HUES6 (cell line): Measurements from ENCODE around the gene DNAH3.
A peak's percentile ranks its signal among the peaks of the same experiment; 100 is the strongest.
"Not testable (repeated sequence)": the region's sequence is repeated elsewhere in the genome, so short reads cannot be mapped to it uniquely, and the experiment has no call there.

Experiments used
- H3K27ac ChIP-seq: 2 replicates; pipeline ENCODE4 v1.7.0; 2013; ENCODE audit warnings: low read depth, mild to moderate bottlenecking, low read length, inconsistent platforms
- H3K27me3 ChIP-seq: 2 replicates; pipeline ENCODE4 v1.6.1; 2013; ENCODE audit warnings: low read length; ENCODE audit not compliant: control insufficient read depth, insufficient read depth
- H3K36me3 ChIP-seq: 2 replicates; pipeline ENCODE4 v1.6.1; 2013; ENCODE audit warnings: low read length; ENCODE audit not compliant: control insufficient read depth, insufficient read depth
- H3K4me1 ChIP-seq: 2 replicates; pipeline ENCODE4 v1.6.1; 2013; ENCODE audit warnings: low read length; ENCODE audit not compliant: control insufficient read depth, insufficient read depth
- H3K4me3 ChIP-seq: 2 replicates; pipeline ENCODE4 v1.5.1; 2013; ENCODE audit warnings: low read depth, low read length
- H3K9ac ChIP-seq: one replicate; pipeline ENCODE4 v1.6.1; 2013; ENCODE audit warnings: mild to moderate bottlenecking, low read length
- H3K9me3 ChIP-seq: 2 replicates; pipeline ENCODE4 v1.6.1; 2013; ENCODE audit warnings: low read depth, low read length; ENCODE audit not compliant: control insufficient read depth, insufficient read depth

The DNAH3 gene

DNA sequence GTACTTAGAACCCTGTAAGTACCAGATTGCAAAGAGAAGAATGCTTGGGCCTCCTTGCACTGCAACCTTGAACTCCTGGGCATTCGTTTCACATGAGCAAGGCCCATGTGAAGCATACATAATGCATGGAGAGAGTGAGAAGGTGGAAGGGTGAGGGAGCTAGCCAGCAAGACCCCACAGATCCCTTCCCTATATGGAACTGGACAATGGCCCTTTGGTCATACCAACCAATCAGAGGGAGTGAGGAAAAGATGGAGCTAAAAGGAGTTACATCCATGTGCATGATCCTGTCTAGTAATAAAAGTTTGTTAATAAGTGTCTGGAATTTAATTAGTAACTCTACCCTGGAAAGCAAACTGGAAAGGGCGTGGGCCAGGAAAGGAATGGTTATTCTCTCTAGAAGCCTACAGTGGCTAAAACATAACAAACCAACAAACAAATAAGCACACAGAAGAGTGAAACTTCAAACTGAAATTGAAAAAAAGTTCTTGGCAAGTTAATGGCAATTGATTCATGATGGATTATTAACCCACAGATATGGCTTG lies 29.6 kb downstream of the DNAH3 start:
- Histone ChIP-seq H3K27me3 (no peaks in the 10 kb centered on the region), H3K4me1 (peaks cover 11% of the 10 kb centered on the region; the same call in 1 of the 2 replicates), H3K27ac (no peak overlapping the region), H3K9ac (no peak overlapping the region), H3K9me3 (no peaks in the 10 kb centered on the region), H3K36me3 (no peaks in the 10 kb centered on the region), H3K4me3 (no peak overlapping the region)

DNA sequence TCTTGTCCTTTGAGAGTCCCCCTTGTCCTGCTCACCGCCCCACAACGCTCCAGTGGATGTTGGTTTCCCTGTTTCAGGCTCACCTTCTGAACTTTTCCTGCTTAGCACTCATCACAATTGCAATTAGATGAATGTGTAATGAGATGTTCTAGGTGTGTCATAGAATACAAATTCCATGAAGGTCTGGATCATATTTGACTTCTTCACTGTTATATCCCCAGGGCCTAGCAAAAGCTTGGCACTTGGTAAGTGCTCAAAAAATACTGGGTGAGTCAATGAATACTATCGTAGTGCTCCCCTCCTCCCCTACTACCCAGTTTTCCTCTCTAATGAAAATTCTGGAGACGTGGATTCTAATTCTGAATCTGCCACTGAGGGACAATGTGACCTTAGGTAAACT lies 33.1 kb downstream of the DNAH3 start:
- Histone ChIP-seq H3K4me3 (no peak overlapping the region), H3K27me3 (no peaks in the 10 kb centered on the region), H3K4me1 (peaks cover 14% of the 10 kb centered on the region; the same call in 1 of the 2 replicates), H3K36me3 (no peaks in the 10 kb centered on the region), H3K9ac (no peak overlapping the region), H3K27ac (no peak overlapping the region), H3K9me3 (no peaks in the 10 kb centered on the region)

DNA sequence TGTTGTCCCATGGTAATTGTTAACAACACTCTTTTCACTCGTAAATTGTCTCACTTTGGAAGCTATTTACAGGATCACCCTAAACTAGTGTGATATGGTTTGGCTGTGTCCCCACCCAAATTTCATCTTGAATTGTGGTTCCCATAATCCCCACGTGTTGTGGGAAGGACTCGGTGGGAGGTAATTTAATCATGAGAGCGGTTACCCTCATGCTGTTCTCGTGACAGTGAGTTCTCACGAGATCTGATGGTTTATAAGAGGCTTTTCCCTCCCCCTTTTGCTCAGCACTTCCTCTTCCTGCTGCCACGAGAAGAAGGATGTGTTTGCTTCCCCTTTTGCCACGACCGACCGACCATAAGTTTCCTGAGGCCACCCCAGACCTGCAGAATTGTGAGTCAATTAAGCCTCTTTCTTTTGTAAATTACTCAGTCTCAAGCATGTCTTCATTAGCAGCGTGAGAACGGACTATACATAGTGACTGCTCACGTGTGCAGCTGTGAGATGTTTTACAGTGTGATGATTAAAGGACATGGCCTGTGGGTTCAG lies 34.4 kb downstream of the DNAH3 start:
- Histone ChIP-seq H3K4me3 (peak overlapping the region; percentile 27), H3K4me1 (peaks cover 14% of the 10 kb centered on the region; the same call in 1 of the 2 replicates), H3K36me3 (no peaks in the 10 kb centered on the region), H3K9ac (no peak overlapping the region), H3K27ac (no peak overlapping the region), H3K9me3 (no peaks in the 10 kb centered on the region), H3K27me3 (no peaks in the 10 kb centered on the region)

DNA sequence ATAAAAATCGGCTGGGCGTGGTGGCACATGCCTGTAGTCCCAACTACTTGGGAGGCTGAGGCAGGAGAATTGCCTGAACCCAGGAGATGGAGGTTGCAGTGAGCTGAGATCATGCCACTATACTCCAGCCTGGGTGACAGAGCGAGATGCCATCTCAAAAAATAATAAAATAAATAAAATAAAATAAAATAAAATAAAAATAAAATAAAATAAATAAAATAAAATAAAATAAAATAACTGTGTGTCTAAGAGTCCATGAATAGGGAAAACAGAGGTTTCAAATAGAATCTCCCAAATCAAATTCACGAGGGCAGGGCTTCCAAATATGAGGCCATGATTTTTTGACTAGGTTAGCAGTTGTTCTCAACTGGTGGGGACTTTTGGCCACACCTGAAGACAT lies 35.1 kb downstream of the DNAH3 start:
- not testable (repeated sequence) for H3K27ac ChIP-seq, H3K4me3 ChIP-seq, H3K27me3 ChIP-seq, H3K36me3 ChIP-seq, H3K9me3 ChIP-seq, H3K9ac ChIP-seq
- H3K4me1 ChIP-seq = peaks cover 14% of the 10 kb centered on the region; the same call in 1 of the 2 replicates

- no peaks in the 10 kb centered on the region for H3K27me3 ChIP-seq
- H3K4me3 ChIP-seq = no peak overlapping the region
- no peaks in the 10 kb centered on the region for H3K36me3 ChIP-seq
- no peak overlapping the region for H3K9ac ChIP-seq
- H3K27ac ChIP-seq = no peak overlapping the region
- H3K9me3 ChIP-seq = no peaks in the 10 kb centered on the region
- peaks cover 4% of the 10 kb centered on the region for H3K4me1 ChIP-seq
Measured at GRCh38 chr16:21103941-21104860, 46.4 kb downstream of the DNAH3 start.

GRCh38 chr16:21101631-21102420 lies 48.8 kb downstream of the DNAH3 start:
- Histone ChIP-seq H3K36me3 (no peaks in the 10 kb centered on the region), H3K27me3 (no peaks in the 10 kb centered on the region), H3K27ac (no peak overlapping the region), H3K4me1 (peaks cover 4% of the 10 kb centered on the region), H3K4me3 (no peak overlapping the region), H3K9ac (no peak overlapping the region), H3K9me3 (no peaks in the 10 kb centered on the region)

GRCh38 chr16:21100447-21100846 lies 50.2 kb downstream of the DNAH3 start:
- H3K27me3 ChIP-seq = no peaks in the 10 kb centered on the region
- no peaks in the 10 kb centered on the region for H3K9me3 ChIP-seq
- no peaks in the 10 kb centered on the region for H3K36me3 ChIP-seq
- H3K27ac ChIP-seq = no peak overlapping the region
- H3K4me1 ChIP-seq = peaks cover 4% of the 10 kb centered on the region
- H3K4me3 ChIP-seq = no peak overlapping the region
- no peak overlapping the region for H3K9ac ChIP-seq

DNA sequence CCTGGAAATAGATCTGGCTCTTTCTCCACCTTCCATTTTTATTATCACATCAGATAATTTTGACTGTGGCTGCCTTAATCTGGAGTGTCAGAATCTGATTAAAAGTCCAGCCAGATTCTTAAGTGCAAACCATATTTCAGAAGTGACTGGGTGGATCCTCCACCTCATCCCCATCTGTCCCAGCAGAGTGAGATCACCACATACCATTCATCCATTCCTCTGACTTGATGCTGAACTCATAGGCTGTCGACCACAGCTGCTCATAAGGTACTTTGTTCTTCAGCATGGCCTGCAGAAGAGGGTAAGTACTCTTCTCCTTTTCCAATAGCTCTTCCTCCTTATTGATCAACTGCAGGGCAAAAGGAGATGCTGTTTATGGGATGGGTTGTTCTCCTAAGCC lies 53.5 kb downstream of the DNAH3 start:
- Histone ChIP-seq H3K4me3 (no peak overlapping the region), H3K27ac (no peak overlapping the region), H3K27me3 (no peaks in the 10 kb centered on the region), H3K9ac (no peak overlapping the region), H3K4me1 (no peaks in the 10 kb centered on the region), H3K36me3 (no peaks in the 10 kb centered on the region), H3K9me3 (peaks cover 3% of the 10 kb centered on the region; the same call in 1 of the 2 replicates)

DNA sequence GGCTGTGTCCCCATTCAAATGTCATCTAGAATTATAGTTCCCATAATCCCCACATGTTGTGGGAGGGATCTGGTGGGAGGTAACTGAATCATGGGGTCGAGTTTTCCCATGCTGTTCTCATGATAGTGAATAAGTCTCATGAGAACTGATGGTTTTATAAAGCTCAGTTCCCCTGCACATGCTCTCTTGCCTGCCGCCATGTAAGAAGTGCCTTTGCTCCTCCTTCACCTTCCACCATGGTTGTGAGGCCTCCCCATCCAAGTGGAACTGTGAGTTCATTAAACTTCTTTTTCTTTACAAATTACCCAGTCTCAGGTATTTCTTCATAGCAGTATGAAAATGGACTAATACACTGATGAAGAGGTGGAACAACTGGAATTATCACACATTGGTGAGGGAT lies 55.9 kb downstream of the DNAH3 start:
- H3K4me3 ChIP-seq, H3K4me1 ChIP-seq, H3K36me3 ChIP-seq, H3K9ac ChIP-seq, H3K27me3 ChIP-seq, H3K27ac ChIP-seq, H3K9me3 ChIP-seq: not testable (repeated sequence)

GRCh38 chr16:21092951-21093350 lies 57.7 kb downstream of the DNAH3 start:
- no peaks in the 10 kb centered on the region for H3K36me3 ChIP-seq
- H3K4me1 ChIP-seq = no peaks in the 10 kb centered on the region
- no peaks in the 10 kb centered on the region for H3K27me3 ChIP-seq
- no peak overlapping the region for H3K9ac ChIP-seq
- peaks cover 3% of the 10 kb centered on the region; the same call in 1 of the 2 replicates for H3K9me3 ChIP-seq
- H3K4me3 ChIP-seq = no peak overlapping the region
- H3K27ac ChIP-seq = no peak overlapping the region
